PC-3 (cell line): ENCODE data around the gene BASP1.
"Not testable (repeated sequence)": the region's sequence is repeated elsewhere in the genome, so short reads cannot be mapped to it uniquely, and the experiment has no call there.

Experiments
- EZH2phosphoT487 ChIP-seq: fragments of 300-600 bp; sonication (generic); IDR thresholded peaks from 2 replicates; pipeline ENCODE4 v1.6.1; 2018; ENCODE audit warnings: mild to moderate bottlenecking, antibody characterized with exemption, low read length, borderline replicate concordance
- TF ChIP-seq, protein P1 (sequence below): fragments of 300-600 bp; sonication (generic); conservative IDR thresholded peaks from 2 replicates; pipeline ENCODE4 v1.5.1; 2017; ENCODE audit warnings: antibody characterized with exemption, low read depth, mild to moderate bottlenecking, low read length

DNA sequence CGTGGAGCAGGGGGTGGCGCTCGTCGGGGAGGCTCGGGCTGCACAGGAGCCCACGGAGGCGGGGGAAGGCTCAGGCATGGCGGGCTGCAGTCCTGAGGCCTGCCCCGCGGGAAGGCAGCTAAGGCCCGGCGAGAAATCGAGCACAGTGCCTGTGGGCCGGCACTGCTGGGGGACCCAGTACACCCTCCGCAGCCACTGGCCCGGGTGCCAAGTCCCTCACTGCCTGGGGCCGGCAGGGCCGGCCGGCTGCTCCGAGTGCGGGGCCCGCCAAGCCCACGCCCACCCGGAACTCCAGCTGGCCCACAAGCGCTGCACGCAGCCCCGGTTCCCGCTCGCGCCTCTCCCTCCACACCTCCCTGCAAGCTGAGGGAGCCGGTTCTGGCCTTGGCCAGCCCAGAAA lies 94.4 kb downstream of the BASP1 start:
- TF ChIP-seq, protein P1, sequence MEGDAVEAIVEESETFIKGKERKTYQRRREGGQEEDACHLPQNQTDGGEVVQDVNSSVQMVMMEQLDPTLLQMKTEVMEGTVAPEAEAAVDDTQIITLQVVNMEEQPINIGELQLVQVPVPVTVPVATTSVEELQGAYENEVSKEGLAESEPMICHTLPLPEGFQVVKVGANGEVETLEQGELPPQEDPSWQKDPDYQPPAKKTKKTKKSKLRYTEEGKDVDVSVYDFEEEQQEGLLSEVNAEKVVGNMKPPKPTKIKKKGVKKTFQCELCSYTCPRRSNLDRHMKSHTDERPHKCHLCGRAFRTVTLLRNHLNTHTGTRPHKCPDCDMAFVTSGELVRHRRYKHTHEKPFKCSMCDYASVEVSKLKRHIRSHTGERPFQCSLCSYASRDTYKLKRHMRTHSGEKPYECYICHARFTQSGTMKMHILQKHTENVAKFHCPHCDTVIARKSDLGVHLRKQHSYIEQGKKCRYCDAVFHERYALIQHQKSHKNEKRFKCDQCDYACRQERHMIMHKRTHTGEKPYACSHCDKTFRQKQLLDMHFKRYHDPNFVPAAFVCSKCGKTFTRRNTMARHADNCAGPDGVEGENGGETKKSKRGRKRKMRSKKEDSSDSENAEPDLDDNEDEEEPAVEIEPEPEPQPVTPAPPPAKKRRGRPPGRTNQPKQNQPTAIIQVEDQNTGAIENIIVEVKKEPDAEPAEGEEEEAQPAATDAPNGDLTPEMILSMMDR: not testable (repeated sequence)
- TF ChIP-seq EZH2phosphoT487: not testable (repeated sequence)
